Measurements from ENCODE around the gene PATE3.

PATE3 gene

DNA sequence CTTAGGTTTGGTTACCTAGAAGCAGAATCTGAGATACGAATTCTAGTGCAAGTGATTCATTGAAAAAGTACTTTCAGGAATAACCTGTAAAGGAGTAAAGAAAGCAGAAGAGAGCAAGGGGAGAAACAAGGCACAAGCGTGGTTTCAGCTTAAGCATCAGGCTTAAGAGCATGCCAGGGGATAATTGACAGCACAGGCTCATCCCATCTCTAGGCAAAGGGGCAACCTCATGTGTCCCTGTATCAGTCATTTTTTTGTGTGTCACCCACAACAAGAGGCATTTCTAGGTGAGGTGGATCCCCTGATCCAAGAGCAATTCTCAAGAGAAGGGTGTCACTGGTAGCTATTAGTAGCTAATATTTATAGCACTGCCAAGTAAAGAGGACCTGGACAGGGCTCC lies 17.3 kb upstream of the PATE3 start:
- no peak for TF ChIP-seq Cebpa-rat (IDR thresholded peaks at IDR 0.05)
- Histone ChIP-seq H3K4me3 (no peak overlapping the region), H3K9me3 (no peaks in the 10 kb centered on the region), H3K36me3 (no peaks in the 10 kb centered on the region), H3K27ac (no peak overlapping the region), H3K9ac (no peak overlapping the region), H3K4me1 (peaks cover 42% of the 10 kb centered on the region), H3K4me2 (no peak overlapping the region), H4K20me1 (no peaks in the 10 kb centered on the region), H3K27me3 (no peaks in the 10 kb centered on the region)

GRCh38 chr11:125772834-125773505 lies 15.0 kb upstream of the PATE3 start:
- no peak for TF ChIP-seq Cebpa-rat (IDR thresholded peaks at IDR 0.05)
- Histone ChIP-seq H4K20me1 (no peaks in the 10 kb centered on the region), H3K9ac (no peak overlapping the region), H3K36me3 (no peaks in the 10 kb centered on the region), H3K9me3 (no peaks in the 10 kb centered on the region), H3K4me1 (peaks cover 18% of the 10 kb centered on the region), H3K4me3 (no peak overlapping the region), H3K27ac (no peak overlapping the region), H3K27me3 (no peaks in the 10 kb centered on the region), H3K4me2 (no peak overlapping the region)

GRCh38 chr11:125773516-125773915 lies 14.4 kb upstream of the PATE3 start:
- no peak for TF ChIP-seq Cebpa-rat (IDR thresholded peaks at IDR 0.05)
- no peak overlapping the region for H3K27ac ChIP-seq
- no peaks in the 10 kb centered on the region for H3K36me3 ChIP-seq
- H3K9ac ChIP-seq, result no peak overlapping the region
- no peaks in the 10 kb centered on the region for H4K20me1 ChIP-seq
- no peaks in the 10 kb centered on the region for H3K27me3 ChIP-seq
- H3K4me3 ChIP-seq, result no peak overlapping the region
- peaks cover 13% of the 10 kb centered on the region for H3K4me1 ChIP-seq
- no peak overlapping the region for H3K4me2 ChIP-seq
- H3K9me3 ChIP-seq, result no peaks in the 10 kb centered on the region

- no peaks in the 10 kb centered on the region for H3K36me3 ChIP-seq
- no peaks in the 10 kb centered on the region for H3K27me3 ChIP-seq
- H3K27ac ChIP-seq, result no peak overlapping the region
- no peaks in the 10 kb centered on the region for H3K4me1 ChIP-seq
- H3K9ac ChIP-seq, result no peak overlapping the region
- H3K4me3 ChIP-seq, result no peak overlapping the region
- no peaks in the 10 kb centered on the region for H4K20me1 ChIP-seq
- H3K4me2 ChIP-seq, result no peak overlapping the region
- no peak for TF ChIP-seq Cebpa-rat (IDR thresholded peaks at IDR 0.05)
- no peaks in the 10 kb centered on the region for H3K9me3 ChIP-seq
These were observed 10.6 kb upstream of the PATE3 start for GRCh38 chr11:125777309-125777708.

- H3K9me3 ChIP-seq, result no peaks in the 10 kb centered on the region
- H3K9ac ChIP-seq, result no peak within 1 kb of the TSS
- no peak within 1 kb of the TSS for H3K27ac ChIP-seq
- H3K4me2 ChIP-seq, result no peak within 1 kb of the TSS
- no peak within 1 kb of the TSS for H3K4me3 ChIP-seq
- H3K36me3 ChIP-seq, result no peaks in the 10 kb centered on the region
- no peaks in the 10 kb centered on the region for H3K4me1 ChIP-seq
- no peak for TF ChIP-seq Cebpa-rat (IDR thresholded peaks at IDR 0.05)
- no peaks in the 10 kb centered on the region for H4K20me1 ChIP-seq
- no peaks in the 10 kb centered on the region for H3K27me3 ChIP-seq
These were observed 9.2 kb upstream of the PATE3 start, which contains the start of gene PATE2 for GRCh38 chr11:125778728-125779127. TSS of gene PATE2 (minus strand) at chr11:125778828. CDS start at chr11:125778773, 55 bp downstream.

DNA sequence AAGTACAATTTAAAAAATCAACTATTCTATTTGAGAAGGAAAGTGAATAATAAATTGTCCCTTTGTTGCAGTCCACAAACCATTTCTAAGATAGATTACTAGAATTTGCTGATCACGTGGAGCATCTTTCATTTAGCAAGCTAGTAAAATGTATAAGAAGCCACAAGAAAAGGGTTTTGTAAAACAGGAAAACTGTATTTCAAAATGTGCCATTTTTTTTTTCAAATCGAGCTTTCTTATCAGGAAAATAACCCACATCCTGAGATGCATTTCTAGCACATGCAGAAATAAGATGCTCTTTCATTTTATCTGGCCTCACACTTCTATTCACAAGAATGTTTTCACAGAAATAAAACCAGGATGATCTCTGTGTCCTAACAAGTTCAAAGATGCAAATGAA lies 3.2 kb upstream of the PATE3 start:
- no peaks in the 10 kb centered on the region for H4K20me1 ChIP-seq
- no peak overlapping the region for H3K9ac ChIP-seq
- H3K27me3 ChIP-seq, result no peaks in the 10 kb centered on the region
- H3K4me3 ChIP-seq, result no peak overlapping the region
- H3K4me1 ChIP-seq, result no peaks in the 10 kb centered on the region
- no peak for TF ChIP-seq Cebpa-rat (IDR thresholded peaks at IDR 0.05)
- H3K36me3 ChIP-seq, result no peaks in the 10 kb centered on the region
- H3K27ac ChIP-seq, result no peak overlapping the region
- no peaks in the 10 kb centered on the region for H3K9me3 ChIP-seq
- H3K4me2 ChIP-seq, result no peak overlapping the region

GRCh38 chr11:125790825-125791224 lies 2.9 kb downstream of the PATE3 start:
- Histone ChIP-seq H3K27ac (no peak overlapping the region), H3K4me3 (no peak overlapping the region), H3K27me3 (no peaks in the 10 kb centered on the region), H3K4me2 (no peak overlapping the region), H4K20me1 (no peaks in the 10 kb centered on the region), H3K36me3 (no peaks in the 10 kb centered on the region), H3K9me3 (no peaks in the 10 kb centered on the region), H3K4me1 (no peaks in the 10 kb centered on the region), H3K9ac (no peak overlapping the region)
- no peak for TF ChIP-seq Cebpa-rat (IDR thresholded peaks at IDR 0.05)

DNA sequence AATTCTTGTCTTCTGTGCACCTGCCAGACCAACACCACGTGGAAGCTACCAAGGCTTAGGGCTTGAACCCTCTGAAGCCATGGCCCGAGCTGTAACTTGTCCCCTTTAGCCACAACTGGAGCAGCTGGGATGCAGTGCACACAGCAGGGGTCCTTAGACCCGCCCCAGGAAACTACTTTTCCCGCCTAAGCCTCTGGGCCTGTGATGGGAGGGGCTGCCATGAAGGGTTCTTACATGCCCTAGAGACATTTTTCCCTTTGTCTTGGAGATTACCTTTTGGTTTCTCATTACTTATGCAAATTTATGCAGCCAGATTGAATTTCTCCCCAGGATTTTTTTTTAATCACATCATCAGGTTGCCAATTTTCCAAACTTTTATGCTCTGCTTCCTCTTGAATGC lies 9.7 kb downstream of the PATE3 start:
- no peak for TF ChIP-seq Cebpa-rat (IDR thresholded peaks at IDR 0.05)
- H3K4me2 ChIP-seq, result no peak overlapping the region
- no peak overlapping the region for H3K27ac ChIP-seq
- H3K9ac ChIP-seq, result no peak overlapping the region
- H3K4me3 ChIP-seq, result no peak overlapping the region
- H3K27me3 ChIP-seq, result no peaks in the 10 kb centered on the region
- H3K9me3 ChIP-seq, result peaks cover 25% of the 10 kb centered on the region
- no peaks in the 10 kb centered on the region for H4K20me1 ChIP-seq
- no peaks in the 10 kb centered on the region for H3K36me3 ChIP-seq
- H3K4me1 ChIP-seq, result no peaks in the 10 kb centered on the region

GRCh38 chr11:125799808-125800207 lies 11.9 kb downstream of the PATE3 start:
- H3K36me3 ChIP-seq, result no peaks in the 10 kb centered on the region; the same call in 1 of the 2 replicates
- no peaks in the 10 kb centered on the region for H3K27me3 ChIP-seq
- TF ChIP-seq Cebpa-rat (IDR thresholded peaks at IDR 0.05), result no peak
- H3K4me1 ChIP-seq, result no peaks in the 10 kb centered on the region
- H3K9me3 ChIP-seq, result peaks cover 37% of the 10 kb centered on the region
- no peak overlapping the region for H3K4me2 ChIP-seq
- no peak overlapping the region for H3K4me3 ChIP-seq
- no peaks in the 10 kb centered on the region for H4K20me1 ChIP-seq
- no peak overlapping the region for H3K27ac ChIP-seq
- H3K9ac ChIP-seq, result no peak overlapping the region

DNA sequence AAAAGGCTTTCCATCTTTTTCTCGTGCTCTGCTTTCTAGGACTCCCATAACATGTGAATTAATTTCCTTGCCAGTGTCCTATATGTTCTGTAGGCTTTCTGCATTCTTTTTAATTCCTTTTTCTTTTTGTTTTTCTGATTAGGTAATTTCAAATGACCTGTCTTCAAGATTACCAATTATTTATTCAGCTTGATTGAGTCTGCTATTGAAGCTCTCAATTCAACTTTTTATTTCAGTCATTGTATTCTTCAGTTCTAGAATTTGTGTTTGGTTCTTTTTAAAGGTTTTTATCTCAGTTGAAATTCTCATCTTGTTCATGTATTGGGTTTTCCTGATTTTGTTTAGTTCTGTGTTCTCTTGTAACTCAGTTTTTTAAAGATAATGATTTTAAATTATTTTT lies 14.5 kb downstream of the PATE3 start:
- H3K4me2 ChIP-seq, result no peak overlapping the region
- no peaks in the 10 kb centered on the region for H3K27me3 ChIP-seq
- H3K9me3 ChIP-seq, result peaks cover 33% of the 10 kb centered on the region
- H4K20me1 ChIP-seq, result no peaks in the 10 kb centered on the region
- H3K4me1 ChIP-seq, result no peaks in the 10 kb centered on the region
- H3K4me3 ChIP-seq, result no peak overlapping the region
- H3K27ac ChIP-seq, result no peak overlapping the region
- no peak for TF ChIP-seq Cebpa-rat (IDR thresholded peaks at IDR 0.05)
- H3K36me3 ChIP-seq, result no peaks in the 10 kb centered on the region; the same call in 1 of the 2 replicates
- H3K9ac ChIP-seq, result no peak overlapping the region

- H4K20me1 ChIP-seq, result no peaks in the 10 kb centered on the region
- peaks cover 10% of the 10 kb centered on the region for H3K9me3 ChIP-seq
- H3K27me3 ChIP-seq, result 0 out of 2 replicates have a peak, but pooled peaks cover 3% of the 10 kb centered on the region
- no peak overlapping the region for H3K4me2 ChIP-seq
- H3K4me1 ChIP-seq, result no peaks in the 10 kb centered on the region
- H3K4me3 ChIP-seq, result no peak overlapping the region
- TF ChIP-seq Cebpa-rat (IDR thresholded peaks at IDR 0.05), result no peak
- no peak overlapping the region for H3K27ac ChIP-seq
- H3K36me3 ChIP-seq, result no peaks in the 10 kb centered on the region; the same call in 1 of the 2 replicates
- no peak overlapping the region for H3K9ac ChIP-seq
These were observed 20.0 kb downstream of the PATE3 start for GRCh38 chr11:125807909-125808308.
